ENCODE measurements around the gene NBEA. TPM values are rescaled to one million over a fixed set of nuclear protein-coding genes. Genes with fewer than 3 reads are reported as not detected.

The NBEA gene
- total RNA-seq, 1 donor from 2014 or later = 0.61 TPM

- intact Hi-C loops (cut with micrococcal nuclease) = no loop called here
Measured at GRCh38 chr13:35256459-35257148, 314.5 kb downstream of the NBEA start.

GRCh38 chr13:35260316-35260715, 318.2 kb downstream of the NBEA start:
- intact Hi-C loops (cut with micrococcal nuclease) = no loop called here

GRCh38 chr13:35266412-35266811, 324.3 kb downstream of the NBEA start:
- intact Hi-C loops (cut with micrococcal nuclease) = no loop called here

GRCh38 chr13:35278917-35279316, 336.8 kb downstream of the NBEA start:
- intact Hi-C loops (cut with micrococcal nuclease) = no loop called here

GRCh38 chr13:35279500-35279899, 337.4 kb downstream of the NBEA start:
- intact Hi-C loops (cut with micrococcal nuclease) = no loop called here

GRCh38 chr13:35283856-35284255, 341.8 kb downstream of the NBEA start:
- intact Hi-C loops (cut with micrococcal nuclease) = no loop called here

- intact Hi-C loops (cut with micrococcal nuclease) = no loop called here
Measured at GRCh38 chr13:35285677-35286076, 343.6 kb downstream of the NBEA start.

GRCh38 chr13:35292329-35292728, 350.3 kb downstream of the NBEA start:
- intact Hi-C loops (cut with micrococcal nuclease) = no loop called here

- intact Hi-C loops (cut with micrococcal nuclease) = no loop called here
Measured at GRCh38 chr13:35293579-35294226, 351.6 kb downstream of the NBEA start.

- intact Hi-C loops (cut with micrococcal nuclease) = no loop called here
Measured at GRCh38 chr13:35309706-35310105, 367.6 kb downstream of the NBEA start.

GRCh38 chr13:35332134-35332533, 390.1 kb downstream of the NBEA start:
- intact Hi-C loops (cut with micrococcal nuclease) = no loop called here

- intact Hi-C loops (cut with micrococcal nuclease) = no loop called here
Measured at GRCh38 chr13:35333157-35333556, 391.1 kb downstream of the NBEA start.

- intact Hi-C loops (cut with micrococcal nuclease) = no loop called here
Measured at GRCh38 chr13:35342440-35342839, 400.4 kb downstream of the NBEA start.

- intact Hi-C loops (cut with micrococcal nuclease) = no loop called here
Measured at GRCh38 chr13:35343417-35343816, 401.3 kb downstream of the NBEA start.

GRCh38 chr13:35345992-35346391, 403.9 kb downstream of the NBEA start:
- intact Hi-C loops (cut with micrococcal nuclease) = no loop called here

- intact Hi-C loops (cut with micrococcal nuclease) = no loop called here
Measured at GRCh38 chr13:35346494-35346893, 404.4 kb downstream of the NBEA start.

- intact Hi-C loops (cut with micrococcal nuclease) = no loop called here
Measured at GRCh38 chr13:35347679-35348205, 405.7 kb downstream of the NBEA start.

GRCh38 chr13:35349052-35349451, 407.0 kb downstream of the NBEA start:
- intact Hi-C loops (cut with micrococcal nuclease) = no loop called here

- intact Hi-C loops (cut with micrococcal nuclease) = no loop called here
Measured at GRCh38 chr13:35349673-35350278, 407.7 kb downstream of the NBEA start.

- intact Hi-C loops (cut with micrococcal nuclease) = no loop called here
Measured at GRCh38 chr13:35354285-35354684, 412.2 kb downstream of the NBEA start.

- intact Hi-C loops (cut with micrococcal nuclease) = no loop called here
Measured at GRCh38 chr13:35354882-35355281, 412.8 kb downstream of the NBEA start.

GRCh38 chr13:35356572-35356971, 414.5 kb downstream of the NBEA start:
- intact Hi-C loops (cut with micrococcal nuclease) = no loop called here

Data from T-helper 1 cell treated with Interleukin-12 subunit alpha and Interleukin-12 subunit beta and Interleukin-4 antibody, amounts not matched to agents 30 ng/mL and 1 ng/mL, for 36 hours (primary cell).